NCI-H1436 treated with DMSO at 0.1 percent for 48 hours (cell line): ENCODE measurements around the gene ANXA9.

ENCODE experiments used
- DNase-seq: peaks from one replicate; lab custom pipeline; 2025; lab: John Stamatoyannopoulos, UW

The ANXA9 gene, protein sequence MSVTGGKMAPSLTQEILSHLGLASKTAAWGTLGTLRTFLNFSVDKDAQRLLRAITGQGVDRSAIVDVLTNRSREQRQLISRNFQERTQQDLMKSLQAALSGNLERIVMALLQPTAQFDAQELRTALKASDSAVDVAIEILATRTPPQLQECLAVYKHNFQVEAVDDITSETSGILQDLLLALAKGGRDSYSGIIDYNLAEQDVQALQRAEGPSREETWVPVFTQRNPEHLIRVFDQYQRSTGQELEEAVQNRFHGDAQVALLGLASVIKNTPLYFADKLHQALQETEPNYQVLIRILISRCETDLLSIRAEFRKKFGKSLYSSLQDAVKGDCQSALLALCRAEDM

GRCh38 chr1:150981805-150982712 is at the start of gene ANXA9:
Gene ANXA9, plus strand, starts transcription at chr1:150982292. Its CDS starts 814 bp downstream, at chr1:150983106.
- DNase-seq, result no peak

DNA sequence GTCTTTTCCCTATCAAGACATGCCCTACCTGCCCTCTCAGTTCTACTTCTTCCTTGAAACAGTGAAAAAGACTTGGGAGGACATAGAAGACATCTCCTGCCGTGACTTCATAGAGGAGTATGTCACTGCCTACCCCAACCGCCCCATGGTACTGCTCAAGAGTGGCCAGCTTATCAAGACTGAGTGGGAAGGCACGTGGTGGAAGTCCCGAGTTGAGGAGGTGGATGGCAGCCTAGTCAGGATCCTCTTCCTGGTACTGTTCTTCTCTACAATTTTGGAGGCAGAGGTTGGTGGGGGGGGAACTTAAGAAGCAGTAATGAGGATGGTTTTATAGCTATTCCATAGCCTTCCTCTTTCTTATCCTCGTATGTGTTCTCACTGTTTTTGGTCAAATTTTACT is 37.2 kb upstream of the ANXA9 start:
- no peak for DNase-seq

DNA sequence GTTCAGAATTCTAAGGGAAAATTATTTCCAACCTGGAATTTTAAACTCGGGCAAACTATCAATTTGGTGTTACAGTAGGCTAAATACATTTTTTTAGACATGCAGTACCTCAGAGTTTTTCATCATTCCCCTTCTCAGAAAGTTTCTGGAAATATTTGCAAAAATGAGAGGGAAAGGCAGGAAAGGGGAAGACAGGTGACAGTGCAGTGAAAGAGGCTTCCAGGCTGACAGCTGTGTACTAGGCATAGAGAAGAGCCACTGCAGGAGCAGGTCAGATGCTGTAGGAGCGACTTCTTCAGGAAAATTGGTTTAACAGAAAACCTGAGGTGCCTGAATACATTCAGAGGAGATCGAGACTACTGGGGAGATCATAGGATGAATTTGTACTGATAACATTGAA is 27.4 kb upstream of the ANXA9 start:
- no peak for DNase-seq

DNA sequence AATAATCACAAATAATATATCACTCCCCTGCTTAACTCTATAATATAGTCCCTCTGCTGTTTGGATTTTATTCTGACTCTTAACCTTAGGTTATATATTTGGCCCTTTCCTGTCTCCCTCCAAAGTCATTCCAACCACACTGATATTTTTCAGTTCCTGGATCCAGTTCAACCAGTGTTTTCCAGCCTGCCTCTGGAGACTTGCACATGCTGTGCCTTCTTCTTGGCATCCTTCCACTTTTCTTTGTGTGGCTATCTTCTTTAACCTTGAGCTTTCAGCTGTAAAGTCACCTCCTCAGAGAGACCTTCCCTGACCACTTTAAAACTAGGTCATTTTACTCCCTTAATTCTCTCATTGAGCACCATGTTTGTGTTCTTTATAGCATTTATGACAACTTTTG is 26.8 kb upstream of the ANXA9 start:
- DNase-seq, result no peak

DNA sequence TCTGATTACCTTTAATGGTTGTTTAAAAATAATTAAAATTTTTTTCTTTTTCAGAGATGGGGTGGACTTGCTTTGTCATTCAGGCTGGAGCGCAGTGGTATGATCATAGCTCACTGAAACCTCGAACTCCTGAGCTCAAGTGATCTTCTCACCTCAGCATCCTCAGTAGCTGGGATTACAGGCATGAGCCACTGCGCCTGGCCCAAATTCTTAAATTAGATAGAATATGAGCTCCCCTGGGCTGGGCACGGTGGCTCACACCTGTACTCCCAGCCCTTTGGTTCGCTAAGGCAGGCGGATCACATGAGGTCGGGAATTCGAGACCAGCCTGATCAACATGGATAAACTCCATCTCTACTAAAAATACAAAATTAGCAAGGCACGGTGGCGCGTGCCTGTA is 24.4 kb upstream of the ANXA9 start:
- DNase-seq, result no peak

GRCh38 chr1:150960646-150961045 is 21.4 kb upstream of the ANXA9 start:
- DNase-seq, result no peak

GRCh38 chr1:150961756-150962155 is 20.3 kb upstream of the ANXA9 start:
- DNase-seq, result no peak

GRCh38 chr1:150963321-150964163 is 18.6 kb upstream of the ANXA9 start:
- no peak for DNase-seq

- DNase-seq, result no peak
Measured at GRCh38 chr1:150964164-150964489, 18.0 kb upstream of the ANXA9 start.

DNA sequence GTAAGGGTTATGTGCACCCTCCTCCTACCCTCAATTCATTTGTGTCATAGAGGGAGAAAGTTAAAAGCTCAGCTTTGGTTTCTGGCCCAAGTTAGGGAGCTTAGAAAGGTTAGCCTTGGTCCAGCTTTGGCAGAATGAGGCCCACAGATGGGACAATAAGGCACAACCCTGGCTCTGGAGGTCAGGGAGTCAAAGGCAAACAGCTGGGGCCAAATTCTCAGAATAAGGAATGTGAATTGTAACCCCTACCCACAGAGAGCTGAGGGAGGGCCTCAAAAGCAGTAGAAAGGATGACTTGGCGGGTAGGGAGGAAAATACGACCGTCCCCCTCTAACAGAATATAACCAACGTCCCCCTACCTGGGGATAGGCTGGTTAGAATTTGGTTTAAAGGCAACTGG is 16.5 kb upstream of the ANXA9 start:
- no peak for DNase-seq

- no peak for DNase-seq
Measured at GRCh38 chr1:150966011-150966410, 16.1 kb upstream of the ANXA9 start.

- no peak for DNase-seq
Measured at GRCh38 chr1:150967936-150968335, 14.2 kb upstream of the ANXA9 start.

- no peak for DNase-seq
Measured at GRCh38 chr1:150968491-150968890, 13.6 kb upstream of the ANXA9 start.

DNA sequence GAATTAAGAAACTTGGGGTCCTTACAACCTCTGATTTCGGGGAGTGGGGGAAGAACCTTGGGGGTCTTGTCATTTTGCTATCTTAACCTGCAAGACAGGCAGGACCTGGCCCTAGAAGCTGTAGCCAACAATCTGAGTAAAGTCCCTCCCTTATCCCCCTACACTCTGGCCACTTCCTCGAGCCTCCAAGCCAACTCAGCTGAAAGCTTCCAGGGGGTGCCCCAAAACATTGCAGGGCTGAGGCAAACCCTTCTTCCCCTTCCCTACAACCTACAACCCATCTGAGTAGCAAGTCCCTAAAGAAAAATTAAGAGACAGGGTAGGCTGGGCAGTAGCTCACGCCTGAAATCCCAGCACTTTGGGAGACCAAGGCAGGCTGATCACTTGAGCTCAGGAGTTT is 12.5 kb upstream of the ANXA9 start:
- DNase-seq, result no peak

- no peak for DNase-seq
Measured at GRCh38 chr1:150970808-150971582, 11.1 kb upstream of the ANXA9 start.

DNA sequence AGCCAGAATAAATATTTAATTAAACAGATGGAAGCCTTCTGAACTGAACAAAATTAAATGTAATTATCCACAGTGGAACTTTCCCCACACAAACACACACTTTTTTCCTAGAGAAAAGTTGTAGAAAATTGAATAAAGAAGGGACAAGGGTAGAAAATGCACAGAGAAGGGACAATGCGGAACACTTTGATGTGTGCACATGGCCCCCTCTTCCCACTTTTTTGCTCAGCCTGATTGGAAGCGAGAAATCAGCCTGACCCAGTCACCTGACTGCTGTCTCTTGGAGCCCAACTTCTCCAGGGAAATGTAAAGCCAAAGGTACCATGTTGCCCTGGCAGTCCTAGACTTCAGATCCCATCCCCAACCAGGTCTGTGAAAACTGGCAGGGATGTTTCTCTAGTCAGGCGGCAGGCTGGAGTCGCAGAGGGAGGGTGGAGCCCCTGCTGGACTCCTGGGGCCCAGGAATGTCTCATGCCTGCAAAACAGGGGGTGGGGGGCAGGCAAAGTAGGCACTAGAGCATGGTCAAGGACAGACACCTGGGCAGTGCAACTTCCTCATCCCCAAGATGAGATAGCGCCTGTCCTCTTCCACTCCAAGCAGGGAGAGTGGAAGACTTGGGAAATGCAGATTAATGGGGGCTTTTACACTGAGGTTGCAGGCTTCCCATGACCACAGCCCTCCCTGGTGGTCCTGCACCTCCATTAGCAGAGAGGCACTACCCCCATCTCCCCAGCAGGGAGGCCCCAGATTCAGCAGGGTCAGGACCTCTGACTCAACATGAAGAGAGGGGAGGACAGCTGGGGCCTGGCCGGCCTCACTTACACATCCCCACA is 10.3 kb upstream of the ANXA9 start:
- no peak for DNase-seq

GRCh38 chr1:150972417-150972940 is 9.6 kb upstream of the ANXA9 start:
- no peak for DNase-seq

DNA sequence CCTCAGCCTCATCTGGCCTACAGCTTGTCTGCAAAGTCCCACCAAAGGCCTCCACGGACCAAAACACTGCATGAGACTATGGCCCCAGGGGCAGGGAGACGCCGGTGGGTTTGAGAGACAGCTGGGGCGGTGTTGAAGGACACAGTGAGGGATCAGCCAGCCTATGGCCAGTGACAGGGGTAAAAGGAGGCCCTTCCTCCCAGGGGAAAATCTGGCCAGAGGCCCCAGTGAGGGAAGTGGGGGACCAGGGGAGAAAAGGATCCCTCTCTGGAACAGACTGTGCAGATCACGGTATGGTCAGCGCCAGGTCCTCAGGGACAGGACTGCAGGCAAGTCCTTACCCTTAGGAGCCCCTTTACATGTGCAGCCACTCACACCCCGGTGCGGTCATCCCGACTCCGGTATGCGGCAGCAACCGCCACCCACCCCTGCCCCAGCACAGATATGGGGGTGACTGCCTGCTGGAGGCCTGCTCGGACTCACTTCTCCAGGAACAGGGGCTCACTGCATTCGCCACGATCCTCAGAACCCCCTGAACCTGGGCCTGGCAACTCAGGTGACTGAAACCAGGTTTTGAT is 8.7 kb upstream of the ANXA9 start:
- no peak for DNase-seq

DNA sequence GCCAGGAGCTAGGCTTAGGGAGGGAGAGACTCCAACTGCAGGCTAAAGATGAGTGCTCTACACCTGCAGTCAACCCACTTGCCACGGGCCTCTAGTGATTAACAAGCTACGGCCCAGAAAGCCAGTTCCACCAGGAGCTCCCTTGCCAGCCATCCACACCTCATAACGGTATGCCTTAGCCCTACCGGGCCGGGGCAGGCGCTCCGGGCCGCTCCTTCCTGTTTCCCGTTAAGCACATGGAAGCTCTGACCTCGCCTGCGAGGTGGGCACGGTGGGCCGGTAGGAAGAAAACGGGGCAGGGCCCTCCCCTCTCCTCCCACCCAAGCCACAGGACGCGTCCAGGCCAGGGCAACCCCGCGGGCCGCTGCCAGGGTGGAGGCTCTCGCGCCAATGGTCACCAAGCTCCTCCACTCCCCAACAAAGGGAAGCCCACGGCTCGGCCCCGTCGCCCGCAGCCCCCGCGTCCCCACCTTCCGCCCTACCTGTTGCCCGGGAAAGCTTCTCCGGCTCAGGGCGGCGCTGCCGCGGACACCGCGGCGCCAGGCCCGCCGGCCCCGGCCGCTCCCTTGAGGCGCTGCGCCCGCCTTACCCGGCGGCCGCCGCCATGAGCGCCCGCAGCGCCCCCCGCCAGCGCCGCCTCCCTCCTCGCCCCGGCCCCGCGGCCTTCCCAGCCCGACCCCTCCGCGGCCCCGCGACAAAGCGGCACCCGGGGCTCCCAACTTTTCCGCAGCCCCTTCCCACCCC is 8.1 kb upstream of the ANXA9 start:
- DNase-seq, result no peak
